GM18505 (cell line): ENCODE measurements around the gene PLEKHJ1.
A peak's percentile ranks its signal among the peaks of the same experiment; 100 is the strongest.

Source experiments
- ATAC-seq: cut with Tn5 transposase; IDR thresholded peaks from one replicate; pipeline ENCODE4 v1.9.1; 2021; ENCODE audit not compliant: unreplicated experiment
- POLR2A ChIP-seq: IDR thresholded peaks from 4 replicates; pipeline ENCODE4 v1.6.1; 2011; ENCODE audit warnings: borderline replicate concordance; ENCODE audit not compliant: insufficient read depth, insufficient read length; ENCODE audit errors: extremely low read depth

PLEKHJ1 gene

GRCh38 chr19:2221250-2221831, 14.8 kb downstream of the PLEKHJ1 start:
- ATAC-seq: no peak
- TF ChIP-seq POLR2A: no peak

GRCh38 chr19:2219726-2220125, 16.4 kb downstream of the PLEKHJ1 start:
- ATAC-seq: no peak
- no peak for TF ChIP-seq POLR2A

GRCh38 chr19:2217591-2217990, 18.5 kb downstream of the PLEKHJ1 start:
- ATAC-seq: no peak
- no peak for TF ChIP-seq POLR2A

- no peak for ATAC-seq
- TF ChIP-seq POLR2A: no peak
Observed at GRCh38 chr19:2216361-2217225, 19.5 kb downstream of the PLEKHJ1 start.

- no peak for ATAC-seq
- TF ChIP-seq POLR2A: no peak
Observed at GRCh38 chr19:2215281-2215751, 20.8 kb downstream of the PLEKHJ1 start.

GRCh38 chr19:2214251-2214650, 21.9 kb downstream of the PLEKHJ1 start:
- ATAC-seq: no peak
- TF ChIP-seq POLR2A: no peak

- no peak for TF ChIP-seq POLR2A
- no peak for ATAC-seq
Observed at GRCh38 chr19:2213799-2214198, 22.3 kb downstream of the PLEKHJ1 start.

GRCh38 chr19:2212861-2213711, 23.0 kb downstream of the PLEKHJ1 start:
- no peak for ATAC-seq
- peak; percentile 11 for TF ChIP-seq POLR2A

GRCh38 chr19:2210987-2211740, 25.0 kb downstream of the PLEKHJ1 start:
- ATAC-seq: no peak
- no peak for TF ChIP-seq POLR2A

GRCh38 chr19:2210206-2210605, 25.9 kb downstream of the PLEKHJ1 start:
- no peak for TF ChIP-seq POLR2A
- ATAC-seq: no peak

GRCh38 chr19:2209408-2209807, 26.7 kb downstream of the PLEKHJ1 start:
- no peak for ATAC-seq
- TF ChIP-seq POLR2A: no peak

- no peak for TF ChIP-seq POLR2A
- ATAC-seq: no peak
Observed at GRCh38 chr19:2208975-2209374, 27.2 kb downstream of the PLEKHJ1 start.

GRCh38 chr19:2207991-2208860, 27.9 kb downstream of the PLEKHJ1 start:
- ATAC-seq: no peak
- TF ChIP-seq POLR2A: no peak

GRCh38 chr19:2207008-2207407, 29.1 kb downstream of the PLEKHJ1 start:
- no peak for TF ChIP-seq POLR2A
- no peak for ATAC-seq
